GM19099 (cell line): ENCODE results near the gene TMEM234.

Source experiments
- POLR2A ChIP-seq: IDR thresholded peaks from 3 replicates; pipeline ENCODE4 v1.6.1; 2011; ENCODE audit warnings: low read depth; ENCODE audit not compliant: insufficient read length; ENCODE audit errors: extremely low read depth

TMEM234 gene

DNA sequence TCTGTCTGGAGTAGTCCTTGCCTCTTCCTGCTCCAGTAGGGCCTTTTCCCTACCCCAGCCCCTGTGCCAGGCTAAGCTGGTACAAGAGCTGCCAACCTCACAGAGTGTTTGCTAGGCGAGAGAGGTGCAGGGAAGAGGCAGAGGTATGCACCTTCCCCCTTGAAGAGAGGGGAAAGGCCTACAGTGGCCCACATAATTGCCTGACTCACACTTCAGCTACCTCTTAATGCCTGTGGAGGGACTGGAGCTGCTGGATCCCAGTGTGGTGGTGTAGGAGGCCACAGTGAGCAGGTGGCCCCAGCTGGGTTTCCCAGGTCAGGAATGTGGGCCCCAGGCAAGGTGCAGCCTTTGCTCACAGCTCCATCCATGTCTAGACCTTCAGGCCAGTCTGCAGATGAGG lies 25.1 kb downstream of the TMEM234 start:
- no peak for TF ChIP-seq POLR2A

DNA sequence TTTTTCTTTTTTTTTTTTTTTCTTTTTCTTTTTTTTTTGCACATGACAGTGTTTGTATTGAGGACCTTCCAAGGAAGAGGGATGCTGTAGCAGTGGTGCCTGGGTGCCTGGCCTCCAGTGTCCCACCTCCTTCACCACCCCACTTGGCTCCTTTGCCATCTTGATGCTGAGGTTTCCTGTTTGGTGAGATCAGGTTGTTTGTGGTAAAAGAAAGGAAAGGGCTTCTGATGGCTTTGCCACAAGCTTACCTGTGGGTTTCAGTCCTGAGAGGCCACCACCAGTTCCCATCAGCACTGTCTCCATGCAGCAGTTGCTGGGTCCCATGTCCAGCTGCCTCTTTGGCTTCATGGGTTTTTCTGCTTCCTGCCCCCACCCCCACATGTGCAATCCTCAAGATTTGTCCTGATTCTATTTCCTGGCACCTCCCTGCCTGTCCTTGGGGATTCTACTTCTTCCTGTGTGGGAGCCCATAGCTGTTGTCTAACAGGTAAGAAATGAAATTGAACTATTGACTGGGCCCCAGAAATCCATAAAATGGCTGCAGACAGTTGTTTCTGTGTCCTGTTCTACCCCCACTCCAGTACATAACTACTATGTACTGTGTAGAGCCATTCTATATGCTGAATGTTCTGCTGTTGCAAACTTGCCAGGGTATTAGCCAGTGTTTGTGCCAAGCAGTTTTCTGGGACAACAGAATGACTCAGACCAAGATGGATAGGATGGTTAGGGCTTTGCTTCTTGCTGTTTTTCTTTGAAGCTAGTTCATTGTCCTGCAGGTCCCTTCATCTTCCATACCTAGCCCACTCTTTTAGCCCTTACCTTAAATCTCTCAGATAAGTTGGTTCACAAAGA lies 26.0 kb downstream of the TMEM234 start:
- no peak for TF ChIP-seq POLR2A

DNA sequence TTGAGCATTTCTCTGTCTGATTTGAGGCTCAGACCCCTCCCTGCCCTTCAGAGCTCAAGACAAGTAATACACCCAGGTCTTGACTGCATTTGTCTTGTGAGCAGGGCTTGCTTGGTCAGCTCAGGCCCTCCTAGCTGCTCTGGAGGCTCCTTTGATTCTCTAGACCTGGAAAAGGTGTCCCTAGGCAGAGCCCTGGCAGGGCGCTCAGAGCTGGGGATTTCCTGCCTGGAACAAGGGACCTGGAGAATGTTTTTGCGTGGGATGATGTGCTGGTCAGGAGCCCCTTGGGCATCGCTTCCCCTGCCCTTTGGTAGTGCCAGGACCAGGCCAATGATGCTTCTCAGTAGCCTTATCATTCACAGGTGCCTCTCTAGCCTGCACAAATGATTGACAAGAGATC lies 26.6 kb downstream of the TMEM234 start:
- TF ChIP-seq POLR2A, result no peak

- no peak for TF ChIP-seq POLR2A
Observed at GRCh38 chr1:32194984-32195383, 27.2 kb downstream of the TMEM234 start.

- no peak for TF ChIP-seq POLR2A
Observed at GRCh38 chr1:32192220-32192948, 29.8 kb downstream of the TMEM234 start.

- TF ChIP-seq POLR2A, result no peak
Observed at GRCh38 chr1:32187850-32188249, 34.3 kb downstream of the TMEM234 start.

DNA sequence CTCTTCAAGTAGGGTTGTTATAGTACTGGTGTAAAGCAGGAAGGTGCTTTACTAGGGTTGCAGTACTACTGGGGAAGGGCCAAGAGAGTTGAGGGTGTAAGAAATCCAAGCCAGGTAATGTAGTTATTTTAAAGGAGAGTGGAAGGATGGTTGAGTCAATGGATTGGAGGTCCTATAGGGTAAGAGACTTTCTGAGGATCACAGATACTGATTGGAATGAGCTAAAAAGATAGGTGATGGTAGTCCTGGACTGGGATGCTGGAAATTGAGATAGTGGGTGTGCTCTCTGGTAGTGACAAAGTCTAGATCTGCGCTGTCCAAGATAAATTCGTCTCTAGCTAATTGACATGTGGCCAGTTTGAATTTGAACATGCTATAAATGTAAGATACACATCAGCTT lies 35.7 kb downstream of the TMEM234 start:
- TF ChIP-seq POLR2A, result no peak

DNA sequence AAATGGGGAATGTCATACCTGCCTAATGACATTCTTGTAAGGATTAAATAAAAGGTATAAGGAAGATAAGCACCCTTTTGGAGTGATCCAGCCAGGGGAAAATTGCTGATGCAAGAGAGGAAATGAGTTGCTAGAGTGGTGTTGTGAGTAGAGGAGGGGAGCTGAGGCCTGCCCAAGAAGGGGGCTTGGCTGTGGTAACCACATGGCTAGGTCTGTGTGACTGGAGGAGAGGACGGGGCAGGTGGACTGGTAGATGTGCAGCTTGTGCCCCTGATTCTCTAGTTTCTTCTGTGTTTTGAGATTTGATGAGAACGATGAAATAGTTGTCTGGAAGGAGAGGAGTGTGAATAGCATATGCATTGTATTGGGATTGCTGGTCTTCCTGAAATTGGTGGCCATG lies 36.1 kb downstream of the TMEM234 start:
- TF ChIP-seq POLR2A, result no peak

GRCh38 chr1:32184650-32185049 lies 37.5 kb downstream of the TMEM234 start:
- no peak for TF ChIP-seq POLR2A

GRCh38 chr1:32182060-32182459 lies 40.1 kb downstream of the TMEM234 start:
- no peak for TF ChIP-seq POLR2A

DNA sequence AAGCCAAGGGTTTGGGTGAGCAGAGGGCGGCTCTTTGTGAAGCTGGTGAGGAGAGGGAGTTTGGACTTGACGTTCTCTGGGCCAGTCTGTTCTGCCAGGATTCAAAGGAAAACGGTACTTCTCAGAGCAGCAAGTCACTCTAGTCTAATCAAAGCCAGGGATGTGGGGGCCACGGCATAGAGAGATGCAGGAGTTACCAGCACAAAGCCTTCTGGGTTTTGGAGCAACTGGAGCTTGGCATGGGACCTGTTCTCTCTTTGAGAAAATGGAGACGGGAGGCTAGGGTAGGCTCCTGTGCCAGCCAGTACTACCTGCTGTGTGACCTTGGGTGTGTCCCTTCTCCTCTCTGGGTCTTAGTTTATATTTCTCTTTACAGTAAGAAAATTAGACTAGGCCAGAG lies 40.6 kb downstream of the TMEM234 start:
- TF ChIP-seq POLR2A, result no peak

GRCh38 chr1:32181065-32181464 lies 41.1 kb downstream of the TMEM234 start:
- no peak for TF ChIP-seq POLR2A

DNA sequence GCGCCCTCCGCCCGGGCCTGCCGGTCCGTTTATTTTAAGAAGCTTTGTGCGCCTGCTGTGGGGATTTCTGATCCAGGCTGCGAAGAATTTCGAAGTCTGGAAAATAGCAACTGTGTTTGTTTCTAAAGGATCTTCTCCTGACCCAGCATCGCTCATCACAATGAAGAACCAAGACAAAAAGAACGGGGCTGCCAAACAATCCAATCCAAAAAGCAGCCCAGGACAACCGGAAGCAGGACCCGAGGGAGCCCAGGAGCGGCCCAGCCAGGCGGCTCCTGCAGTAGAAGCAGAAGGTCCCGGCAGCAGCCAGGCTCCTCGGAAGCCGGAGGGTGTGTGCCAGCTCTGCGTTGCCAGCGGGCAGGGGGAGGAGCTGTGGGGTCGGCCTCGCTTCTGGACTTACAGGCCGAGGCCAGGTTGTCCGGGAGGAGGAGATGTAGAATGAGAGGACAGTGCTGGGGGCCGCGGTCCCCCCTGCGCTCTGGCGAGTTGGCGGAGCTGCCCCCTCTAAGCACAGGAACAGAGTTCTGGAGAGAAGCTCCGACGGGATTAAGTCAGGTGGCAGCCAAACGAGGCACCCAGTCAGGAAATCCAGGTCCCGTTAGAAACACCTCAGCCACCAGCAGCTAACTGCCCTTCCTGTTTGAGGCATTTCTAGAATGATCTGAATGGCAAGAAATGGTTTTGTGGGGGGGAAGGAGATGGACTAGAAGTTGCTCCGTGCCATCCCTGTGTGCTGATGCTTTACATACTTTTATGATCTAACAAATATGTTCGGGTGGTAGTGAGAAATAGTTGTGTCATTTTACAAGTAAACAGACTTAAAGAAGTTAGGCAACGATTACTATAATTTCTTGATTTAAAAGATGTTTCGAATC lies 41.7 kb downstream of the TMEM234 start:
- peak; percentile 17 for TF ChIP-seq POLR2A

DNA sequence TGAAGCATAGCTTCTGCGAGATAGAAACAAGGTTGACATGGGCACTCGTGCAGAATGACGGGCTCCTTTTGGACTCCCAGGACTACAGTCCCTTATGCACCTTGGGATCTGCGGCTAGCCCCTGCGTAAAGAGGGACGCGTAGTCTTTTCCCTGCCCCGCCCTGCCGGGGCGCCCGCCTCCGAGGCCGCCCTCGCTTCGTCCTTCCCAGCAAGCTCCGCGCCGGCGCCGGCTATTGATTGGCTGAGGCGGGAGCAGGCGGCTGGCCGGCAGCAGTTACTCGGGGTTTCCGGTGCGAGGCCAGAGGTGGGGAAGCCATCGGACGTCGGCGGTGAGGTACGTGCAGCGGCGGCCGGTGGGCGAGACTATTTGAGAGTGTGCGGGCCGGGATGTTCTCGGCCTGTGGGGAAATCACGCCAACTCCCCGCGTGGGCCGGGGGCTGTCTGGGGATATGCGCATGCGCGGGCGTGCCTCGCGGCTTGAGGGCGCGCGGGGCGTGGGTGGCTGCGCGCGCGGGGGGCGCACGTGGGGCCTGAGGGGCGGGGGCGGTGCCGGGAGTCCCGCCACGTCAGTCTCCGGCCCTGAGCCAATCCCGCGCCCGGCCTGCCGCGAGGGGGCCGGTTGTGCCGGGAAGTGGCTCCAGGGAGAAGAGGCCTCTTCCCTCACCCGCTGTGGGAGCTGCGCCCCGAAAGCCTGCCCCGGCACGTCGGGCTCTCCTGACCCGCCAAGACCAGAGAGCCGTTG lies 42.5 kb downstream of the TMEM234 start, which contains the start of gene TXLNA:
Gene TXLNA (plus strand): TSS at position 233 of the 743 bp plus-strand sequence. CDS start 671 bp downstream, outside the sequence.
- peak; percentile 95 for TF ChIP-seq POLR2A

- no peak for TF ChIP-seq POLR2A
Observed at GRCh38 chr1:32179193-32179442, 43.0 kb downstream of the TMEM234 start.

DNA sequence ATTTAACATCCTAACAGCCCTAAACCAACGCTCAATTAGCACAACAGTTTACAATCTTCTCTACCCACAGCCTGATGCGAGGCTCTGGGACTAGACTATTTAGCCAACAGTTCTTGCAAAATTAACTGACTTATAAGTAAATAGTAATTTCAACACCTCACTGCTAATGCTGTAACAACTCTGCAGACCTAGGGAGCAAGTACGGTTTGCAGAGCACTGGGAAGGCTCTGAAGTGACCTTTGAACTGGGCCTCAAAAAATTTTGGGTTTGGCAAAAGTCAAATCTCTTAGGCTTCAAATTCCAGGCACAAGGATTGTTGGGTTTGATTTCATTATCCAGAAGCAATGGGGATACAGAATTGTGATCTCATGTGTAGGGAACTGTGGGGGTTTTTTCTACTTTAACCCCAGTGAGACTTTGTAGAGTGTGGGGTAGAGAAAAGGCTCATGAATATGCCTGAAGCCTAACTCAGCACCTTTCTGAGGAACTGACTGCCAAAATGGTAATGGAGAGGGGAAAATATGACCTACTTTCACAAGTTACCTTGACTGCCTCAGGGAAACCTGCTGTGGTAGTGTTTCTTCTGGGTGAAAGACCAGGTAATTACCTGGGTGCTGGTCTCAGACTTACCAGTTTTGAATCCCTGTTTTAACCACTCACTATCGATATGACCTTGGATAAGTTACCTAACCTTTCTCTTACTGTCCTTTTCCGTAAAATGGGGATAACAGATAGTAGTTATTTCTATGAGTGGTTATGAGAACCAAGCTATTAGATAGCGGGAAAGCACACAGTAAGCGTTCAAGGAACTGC lies 43.6 kb downstream of the TMEM234 start:
- no peak for TF ChIP-seq POLR2A
